Activated CD8-positive, alpha-beta T cell treated with anti-CD3 and anti-CD28 coated beads for 36 hours (primary cell): ENCODE data around the gene PAF1. TPM values are rescaled to one million over a fixed set of nuclear protein-coding genes. Genes with fewer than 3 reads are reported as not detected.
A peak's percentile ranks its signal among the peaks of the same experiment; 100 is the strongest.

Experiments
- ATAC-seq: fragments of 200-7000 bp; cut with Tn5 transposase; one replicate; pipeline ENCODE4 v1.10.0; 2021; ENCODE audit warnings: mild to moderate bottlenecking, moderate library complexity
- CTCF ChIA-PET: fragments of 350-600 bp; sonication (Branson Sonifier 250); formaldehyde crosslinking; loops from one replicate; lab custom pipeline; 2021; ENCODE audit warnings: antibody characterized with exemption; lab: Charles Lee
- POLR2A ChIA-PET: fragments of 350-600 bp; sonication (Branson Sonifier 250); formaldehyde crosslinking; loops from one replicate; lab custom pipeline; 2021; ENCODE audit warnings: antibody characterized with exemption; lab: Charles Lee
- DNase-seq: peaks from one replicate; pipeline ENCODE4 v3.0.0-alpha.2; 2020
- H3K27ac Mint-ChIP-seq: one replicate; pipeline ENCODE4 v1.8.0; 2021; ENCODE audit warnings: mild to moderate bottlenecking, mixed read lengths
- H3K27me3 Mint-ChIP-seq: one replicate; pipeline ENCODE4 v1.8.0; 2021; ENCODE audit warnings: mixed read lengths
- H3K36me3 Mint-ChIP-seq: one replicate; pipeline ENCODE4 v1.8.0; 2021; ENCODE audit warnings: low read depth, mixed read lengths
- H3K4me1 Mint-ChIP-seq: one replicate; pipeline ENCODE4 v1.8.0; 2021; ENCODE audit warnings: low read depth, mixed read lengths
- H3K4me3 Mint-ChIP-seq: one replicate; pipeline ENCODE4 v1.8.0; 2021; ENCODE audit warnings: mild to moderate bottlenecking, moderate library complexity, mixed read lengths
- H3K9me3 Mint-ChIP-seq: one replicate; pipeline ENCODE4 v1.8.0; 2021; ENCODE audit warnings: mixed read lengths
- CTCF ChIP-seq: fragments of 200-600 bp; IDR thresholded peaks from one replicate; pipeline ENCODE4 v1.8.0; 2022; ENCODE audit warnings: antibody characterized with exemption, mild to moderate bottlenecking
- intact Hi-C: fragments of 100-400 bp; cut with micrococcal nuclease; formaldehyde crosslinking; loops from one replicate; pipeline ENCODE4 v1.10.0; 2022
- total RNA-seq, 2 experiments: library from RNA; stranded (reverse); gene quantifications; one replicate each; pipeline ENCODE4 v1.2.3, GENCODE V29; 2021

The PAF1 gene
- total RNA-seq, 2 experiments from 2014 or later = 35.5 to 36.5 TPM

GRCh38 chr19:39407410-39407659, 16.4 kb upstream of the PAF1 start:
- ATAC-seq = no peak
- H3K9me3 Mint-ChIP-seq = no peaks in the 10 kb centered on the region
- CTCF ChIA-PET = interaction anchor here (0.9 to 3.9 kb wide), 3 partner anchors 9 to 16 kb away, joined by 3 to 32 read pairs (median 5); partner anchors contain the start of genes MED29 and PAF1
- TF ChIP-seq CTCF = no peak
- H3K4me3 Mint-ChIP-seq = peak overlapping the region; percentile 79
- peaks cover 28% of the 10 kb centered on the region for H3K36me3 Mint-ChIP-seq
- intact Hi-C loops = no loop called here
- H3K27me3 Mint-ChIP-seq = peaks cover 2% of the 10 kb centered on the region
- no peak for DNase-seq
- peak overlapping the region; percentile 93 for H3K27ac Mint-ChIP-seq
- POLR2A ChIA-PET = interaction anchor here (0.9 to 4.5 kb wide), 10 partner anchors 10 to 74 kb away, joined by 3 to 50 read pairs (median 6); partner anchors contain the start of genes GMFG, MED29, PAF1 and RPS16
- peaks cover 44% of the 10 kb centered on the region for H3K4me1 Mint-ChIP-seq

GRCh38 chr19:39406656-39407409, 15.9 kb upstream of the PAF1 start, which contains the start of gene ZFP36:
Gene ZFP36 (plus strand): TSS chr19:39406847. CDS start chr19:39406905, 58 bp downstream.
- no peaks in the 10 kb centered on the region for H3K9me3 Mint-ChIP-seq
- ATAC-seq (peak; percentile 40), DNase-seq (peak; percentile 91)
- peaks cover 28% of the 10 kb centered on the region for H3K36me3 Mint-ChIP-seq
- H3K27me3 Mint-ChIP-seq = no peaks in the 10 kb centered on the region
- ChIA-PET POLR2A (interaction anchor here (1.1 to 4.5 kb wide), 8 partner anchors 9 to 73 kb away, joined by 3 to 50 read pairs (median 6); partner anchors contain the start of genes GMFG, MED29, PAF1 and RPS16), CTCF (interaction anchor here (0.9 to 3.9 kb wide), 3 partner anchors 9 to 15 kb away, joined by 3 to 32 read pairs (median 5); partner anchors contain the start of genes MED29 and PAF1)
- TF ChIP-seq CTCF = no peak
- peak within 1 kb of the TSS; percentile 79 for H3K4me3 Mint-ChIP-seq
- peak within 1 kb of the TSS; percentile 93 for H3K27ac Mint-ChIP-seq
- intact Hi-C loops = no loop called here
- peaks cover 49% of the 10 kb centered on the region for H3K4me1 Mint-ChIP-seq

GRCh38 chr19:39405958-39406655, 15.2 kb upstream of the PAF1 start:
- H3K9me3 Mint-ChIP-seq = no peaks in the 10 kb centered on the region
- peaks cover 50% of the 10 kb centered on the region for H3K4me1 Mint-ChIP-seq
- peak overlapping the region; percentile 88 for H3K27ac Mint-ChIP-seq
- ATAC-seq = peak; percentile 15
- ChIA-PET POLR2A (interaction anchor here (1.1 to 4.5 kb wide), 8 partner anchors 9 to 73 kb away, joined by 3 to 50 read pairs (median 6); partner anchors contain the start of genes GMFG, MED29, PAF1 and RPS16), CTCF (interaction anchor here (2.3 to 3.9 kb wide), 2 partner anchors 8 to 15 kb away, joined by 7 to 32 read pairs; partner anchors contain the start of genes MED29 and PAF1)
- TF ChIP-seq CTCF = no peak
- peaks cover 28% of the 10 kb centered on the region for H3K36me3 Mint-ChIP-seq
- intact Hi-C loops = no loop called here
- peak; percentile 96 for DNase-seq
- H3K27me3 Mint-ChIP-seq = no peaks in the 10 kb centered on the region
- peak overlapping the region; percentile 79 for H3K4me3 Mint-ChIP-seq

GRCh38 chr19:39405261-39405957, 14.5 kb upstream of the PAF1 start:
- intact Hi-C loops = no loop called here
- ChIA-PET CTCF (interaction anchor here (2.3 kb wide), 1 partner anchor 14 kb away, joined by 7 read pairs; the partner anchor contains the start of genes MED29 and PAF1), POLR2A (interaction anchor here (1.0 to 4.5 kb wide), 4 partner anchors 8 to 75 kb away, joined by 3 to 50 read pairs (median 20); partner anchors contain the start of genes GMFG, RPS16 and TIMM50)
- Mint-ChIP-seq H3K27ac (peak overlapping the region; percentile 88), H3K4me3 (peak overlapping the region; percentile 79), H3K9me3 (no peaks in the 10 kb centered on the region), H3K27me3 (no peaks in the 10 kb centered on the region), H3K36me3 (peaks cover 23% of the 10 kb centered on the region), H3K4me1 (peaks cover 49% of the 10 kb centered on the region)
- DNase-seq (peak; percentile 23), ATAC-seq (no peak)
- TF ChIP-seq CTCF = no peak
